HG03196 (cell line): Measurements from ENCODE around the gene POLR3GL.

ENCODE experiments used
- ATAC-seq: cut with Tn5 transposase; IDR thresholded peaks from one replicate; pipeline ENCODE4 v1.9.1; 2021; ENCODE audit not compliant: unreplicated experiment

The POLR3GL gene

GRCh38 chr1:145974721-145975120 lies 10.2 kb downstream of the POLR3GL start:
- ATAC-seq, result no peak

- no peak for ATAC-seq
Observed at GRCh38 chr1:145975216-145975615, 10.7 kb downstream of the POLR3GL start.

DNA sequence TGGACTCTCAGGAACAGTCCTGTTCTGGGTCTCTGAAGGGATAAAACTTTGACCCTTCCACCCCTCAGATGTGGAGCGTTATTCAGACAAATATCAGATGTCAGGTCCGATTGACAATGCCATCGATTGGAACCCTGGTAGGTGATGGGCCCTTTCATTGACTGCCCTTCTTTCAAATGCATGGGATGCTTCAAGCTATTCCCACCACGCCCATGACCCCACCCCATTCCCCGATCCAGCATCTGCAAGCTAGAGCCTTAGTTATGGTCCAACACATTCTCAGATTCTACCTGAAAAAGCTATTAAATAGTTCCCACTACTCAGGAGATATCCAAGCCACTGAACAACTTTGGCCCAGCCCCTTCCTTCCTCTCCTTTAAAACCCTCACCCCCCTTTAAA lies 12.5 kb downstream of the POLR3GL start:
- no peak for ATAC-seq

GRCh38 chr1:145977486-145978470 lies 13.3 kb downstream of the POLR3GL start:
- ATAC-seq, result peak; percentile 28

GRCh38 chr1:145978471-145978853 lies 14.0 kb downstream of the POLR3GL start:
- ATAC-seq, result no peak

- ATAC-seq, result peak; percentile 86
Observed at GRCh38 chr1:145978854-145979745, 14.6 kb downstream of the POLR3GL start.

DNA sequence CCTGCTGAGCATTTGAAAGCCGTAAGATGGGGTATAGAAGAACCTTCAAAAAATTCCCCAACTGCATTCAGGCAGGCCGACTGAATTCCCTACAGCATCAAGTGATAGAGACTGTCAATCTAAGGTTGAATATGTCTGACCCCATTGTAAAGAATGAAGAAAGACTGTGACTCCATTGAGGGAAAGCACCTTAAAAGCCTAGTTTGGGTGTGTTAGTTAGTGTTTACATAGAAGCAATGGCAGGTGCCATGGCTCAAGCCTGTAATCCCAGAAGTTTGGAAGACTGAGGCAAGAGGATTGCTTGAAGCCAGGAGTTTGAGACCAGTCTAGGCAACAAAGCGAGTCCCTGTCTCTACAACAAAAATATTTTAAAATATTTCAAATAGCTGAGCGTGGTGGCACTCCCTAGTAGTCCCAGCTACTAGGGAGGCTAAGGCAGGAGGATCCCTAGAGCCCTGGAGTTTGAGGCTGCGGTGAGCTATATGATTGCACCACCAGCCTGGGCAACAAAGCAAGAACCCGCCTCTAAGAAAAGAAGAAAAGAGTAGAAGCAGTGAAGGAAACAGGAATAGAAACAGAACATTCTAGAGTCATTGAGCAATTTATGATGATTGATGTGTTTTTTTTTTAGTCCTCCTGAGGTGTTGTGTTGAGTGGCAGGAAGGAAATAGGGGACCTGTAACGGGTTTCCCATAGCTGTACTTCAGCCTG lies 15.4 kb downstream of the POLR3GL start:
- ATAC-seq, result peak; percentile 14

DNA sequence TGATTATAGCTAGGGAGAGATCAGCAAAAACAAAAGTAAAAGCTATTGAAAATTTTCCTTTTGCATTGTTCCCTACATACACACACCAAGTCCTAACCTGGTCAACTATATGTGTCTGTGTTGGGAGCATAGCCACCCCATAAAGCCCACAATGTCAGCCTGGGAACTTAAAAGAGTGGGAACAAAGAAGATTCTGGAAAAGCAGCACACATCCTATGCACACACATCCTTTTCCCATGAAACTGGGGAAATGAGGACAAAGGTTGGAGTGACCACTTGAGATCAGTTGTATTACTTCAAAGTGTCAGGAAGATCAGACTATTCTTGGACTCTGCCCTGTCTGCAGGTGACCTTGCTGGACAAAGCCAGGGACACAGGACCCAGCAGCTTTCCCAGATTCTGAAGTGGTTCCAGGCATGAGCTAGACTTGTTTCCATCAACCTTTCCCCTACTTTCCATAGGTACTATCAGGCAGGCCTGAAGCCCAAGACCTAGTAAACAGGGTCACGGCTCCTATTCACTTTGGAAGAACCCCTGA lies 16.0 kb downstream of the POLR3GL start:
- no peak for ATAC-seq

- ATAC-seq, result no peak
Observed at GRCh38 chr1:145982010-145982723, 17.7 kb downstream of the POLR3GL start.

DNA sequence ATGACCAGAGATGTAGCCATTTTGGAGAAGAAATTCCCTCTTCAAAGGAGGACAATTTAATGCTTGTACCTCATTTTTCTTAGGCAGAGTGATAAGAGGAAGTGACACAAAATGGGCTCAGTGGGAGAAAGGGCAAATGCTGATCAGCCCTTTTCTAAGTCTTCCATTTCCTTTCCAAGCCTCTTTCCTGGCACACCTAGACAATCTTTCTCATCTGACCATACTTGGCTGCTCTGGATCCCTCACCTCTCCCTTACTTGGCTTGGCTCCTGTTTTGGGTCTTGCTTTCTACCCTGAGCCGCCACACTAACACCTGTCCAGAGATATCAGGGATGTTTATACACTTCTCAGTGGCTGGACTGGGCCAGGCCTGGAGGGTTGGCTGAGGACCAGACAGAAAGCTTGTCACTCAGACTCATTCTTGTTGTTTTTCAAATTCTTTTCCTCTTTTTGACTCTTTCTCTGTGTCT lies 18.8 kb downstream of the POLR3GL start:
- no peak for ATAC-seq

GRCh38 chr1:145983960-145984830 lies 19.7 kb downstream of the POLR3GL start:
- ATAC-seq, result no peak

- ATAC-seq, result no peak
Observed at GRCh38 chr1:145985129-145985501, 20.6 kb downstream of the POLR3GL start.

DNA sequence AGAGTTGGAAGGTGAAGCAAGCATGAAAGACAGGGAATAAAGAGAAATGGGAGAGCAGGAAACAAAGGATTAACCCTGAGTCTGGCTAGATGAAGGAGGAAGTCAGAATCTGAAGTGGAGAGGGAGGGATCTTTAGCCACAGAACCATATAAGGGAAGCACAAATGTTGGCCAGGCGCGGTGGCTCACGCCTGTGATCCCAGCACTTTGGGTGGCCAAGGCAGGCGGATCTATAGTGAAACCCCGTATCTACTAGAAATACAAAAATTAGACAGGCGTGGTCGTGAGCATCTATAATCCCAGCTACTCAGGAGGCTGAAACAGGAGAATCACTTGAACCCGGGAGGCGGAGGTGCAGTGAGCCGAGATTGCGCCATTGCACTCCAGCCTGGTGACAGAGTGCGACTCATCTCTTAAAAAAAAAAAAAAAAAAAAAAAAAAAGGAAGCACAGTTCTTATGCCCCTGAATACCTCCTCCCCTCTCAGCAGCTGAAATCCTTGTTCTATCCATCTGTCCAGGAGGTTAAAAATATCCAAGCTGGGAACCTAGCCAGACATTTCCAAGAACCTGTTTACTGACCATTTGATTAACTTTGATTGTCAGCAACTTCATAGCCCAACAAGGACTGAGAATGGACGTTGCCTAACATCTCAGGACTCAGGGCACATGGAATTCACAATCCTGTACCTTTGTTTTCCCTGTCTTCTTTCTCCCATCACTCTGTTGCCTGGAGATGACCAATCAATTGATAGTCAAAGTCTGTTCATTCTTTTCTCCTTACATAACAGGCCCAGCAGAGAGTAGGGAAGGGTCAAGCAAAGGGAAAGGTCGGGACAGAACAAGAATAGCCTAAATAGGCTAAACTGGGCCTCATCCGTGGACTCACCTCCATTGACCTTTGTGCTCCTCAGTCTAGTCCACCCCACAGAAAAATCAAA lies 21.3 kb downstream of the POLR3GL start:
- no peak for ATAC-seq

DNA sequence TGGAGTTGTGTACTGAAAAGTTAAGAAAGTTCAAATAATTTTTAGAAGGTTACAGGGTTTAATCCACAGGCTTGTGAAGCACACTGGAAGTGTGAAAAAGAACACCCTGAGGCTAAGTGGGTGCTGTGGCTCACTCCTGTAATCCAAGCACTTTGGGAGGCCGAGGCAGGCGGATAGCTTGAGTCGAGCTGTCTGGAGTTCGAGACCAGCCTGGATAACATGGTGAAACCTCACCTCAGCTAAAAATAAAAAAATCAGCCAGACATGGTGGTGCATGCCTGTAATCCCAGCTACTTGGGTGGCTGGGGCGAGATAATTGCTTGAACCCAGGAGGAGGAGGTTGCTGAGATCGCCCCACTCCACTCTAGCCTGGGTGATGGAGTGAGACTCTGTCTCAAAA lies 22.1 kb downstream of the POLR3GL start:
- no peak for ATAC-seq

DNA sequence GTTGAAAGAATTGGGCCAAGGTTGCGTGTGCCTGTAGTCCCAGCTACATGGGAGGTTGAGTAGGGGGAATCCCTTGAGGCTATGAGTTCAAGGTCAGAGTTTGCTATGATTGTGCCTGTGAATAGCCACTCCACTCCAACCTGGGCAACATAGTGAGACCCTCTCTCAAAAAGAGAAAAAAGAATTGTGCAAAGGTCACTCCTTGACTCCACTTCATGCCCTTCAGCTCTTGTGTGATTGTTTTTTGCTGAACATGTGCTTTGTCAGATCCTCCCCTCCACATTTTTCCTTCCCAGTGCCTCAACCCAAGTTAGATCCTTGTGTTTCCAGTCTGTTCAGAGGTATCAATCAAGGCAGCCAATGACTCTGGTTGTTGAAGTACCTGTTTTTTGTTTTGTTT lies 23.4 kb downstream of the POLR3GL start:
- ATAC-seq, result no peak

GRCh38 chr1:145988773-145989172 lies 24.3 kb downstream of the POLR3GL start:
- no peak for ATAC-seq

GRCh38 chr1:145990249-145990855 lies 25.9 kb downstream of the POLR3GL start:
- ATAC-seq, result no peak
